Measurements from ENCODE around the gene SCARF2. TPM values are rescaled to one million over a fixed set of nuclear protein-coding genes. Genes with fewer than 3 reads are reported as not detected.
"Not testable (repeated sequence)": the region's sequence is repeated elsewhere in the genome, so short reads cannot be mapped to it uniquely, and the experiment has no call there.

SCARF2 gene
- polyA plus RNA-seq, 12 donors = 8.8 to 23.4 (median 13.0) TPM; not detected in 1

DNA sequence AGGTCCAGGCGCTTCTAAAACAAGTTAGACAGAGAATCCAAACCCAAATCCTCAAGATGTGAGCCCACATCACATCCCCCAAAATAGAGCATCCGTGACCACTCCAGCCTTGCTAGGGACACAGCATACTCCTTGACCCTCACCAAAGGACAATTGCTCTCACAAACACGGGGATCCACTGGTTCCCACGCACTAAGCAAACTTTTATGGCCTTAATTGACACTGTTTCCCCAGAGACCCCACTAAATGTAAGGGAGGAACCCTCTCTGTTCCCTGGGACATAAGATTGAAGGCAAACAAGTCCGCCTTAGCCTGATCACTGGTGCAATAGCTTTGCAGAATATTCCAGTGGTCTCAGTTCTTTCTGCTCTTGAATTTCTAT lies 23.6 kb downstream of the SCARF2 start:
- DNase-seq = no peak

DNA sequence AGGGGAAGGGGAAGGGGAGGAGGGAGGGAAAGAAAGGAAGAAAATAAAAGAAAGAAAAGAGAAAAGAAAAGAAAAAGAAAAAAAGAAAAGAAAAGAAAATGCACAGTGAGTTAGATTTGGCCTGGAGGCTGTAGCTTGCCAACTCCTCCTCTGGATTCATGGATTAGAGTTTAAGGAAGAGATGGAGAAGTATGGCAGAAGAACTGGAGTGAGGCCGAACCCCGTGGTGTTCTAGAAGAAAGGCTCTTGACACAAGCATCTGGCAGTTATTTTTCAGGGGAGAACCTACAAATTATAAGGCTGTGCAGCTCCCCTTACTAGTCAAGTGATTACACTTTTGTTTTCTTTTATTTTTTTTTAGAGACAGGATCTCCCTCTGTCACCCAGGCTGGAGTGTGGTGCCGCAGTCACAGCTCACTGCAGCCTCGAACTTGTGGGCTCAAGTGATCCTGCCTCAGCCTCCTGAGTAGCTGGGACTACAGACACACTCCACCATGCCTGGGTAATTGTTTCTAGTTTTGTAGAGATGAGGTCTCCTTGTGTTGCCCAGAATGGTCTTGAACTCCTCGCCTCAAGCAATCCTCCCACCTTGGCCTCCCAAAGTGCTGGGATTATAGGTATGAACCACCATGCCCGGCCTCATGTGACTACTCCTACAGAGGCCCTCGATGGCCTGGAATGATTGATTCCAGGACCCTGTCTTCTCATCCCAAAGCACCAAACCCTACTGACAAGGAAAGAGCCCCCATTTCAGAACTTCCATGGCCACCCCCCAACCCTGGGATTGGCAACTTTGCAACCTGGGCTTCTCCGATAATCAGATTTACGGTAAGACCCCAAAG lies 24.2 kb downstream of the SCARF2 start:
- no peak for DNase-seq

DNA sequence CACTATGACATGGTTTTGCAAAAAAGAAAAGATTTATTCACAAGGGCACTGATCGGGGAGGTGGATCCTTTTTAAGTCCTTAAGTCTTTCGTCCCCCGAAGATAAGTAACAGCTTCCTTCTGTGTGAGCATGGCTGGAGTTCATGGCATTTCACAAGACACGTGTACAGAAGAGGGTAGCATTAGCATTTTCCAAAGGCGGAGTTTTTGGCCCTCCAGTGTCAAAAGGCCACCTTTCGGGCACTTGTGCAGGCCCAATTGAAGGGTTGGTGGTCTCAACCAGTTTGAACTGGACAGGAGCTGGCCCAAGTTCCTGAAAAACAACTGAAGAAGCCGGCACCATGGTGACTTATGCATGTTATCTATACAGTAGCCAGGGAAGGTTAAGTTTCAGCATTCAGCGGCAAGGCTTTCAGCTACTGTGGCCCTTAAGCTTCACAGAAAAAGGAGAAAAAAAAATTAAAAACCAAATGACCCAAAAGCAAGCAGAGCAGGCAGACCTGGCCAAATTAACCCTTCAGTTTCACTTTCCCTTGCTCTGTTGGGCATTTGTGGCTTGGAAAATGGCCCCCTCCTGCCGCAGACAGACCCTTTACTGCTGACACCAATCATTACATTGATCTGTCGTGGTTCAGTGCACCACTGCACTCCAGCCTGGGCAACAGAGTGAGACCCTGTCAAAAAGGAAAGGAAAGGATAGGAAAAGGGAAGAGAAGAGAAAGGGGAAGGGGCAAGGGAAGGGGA lies 25.0 kb downstream of the SCARF2 start:
- no peak for DNase-seq

DNA sequence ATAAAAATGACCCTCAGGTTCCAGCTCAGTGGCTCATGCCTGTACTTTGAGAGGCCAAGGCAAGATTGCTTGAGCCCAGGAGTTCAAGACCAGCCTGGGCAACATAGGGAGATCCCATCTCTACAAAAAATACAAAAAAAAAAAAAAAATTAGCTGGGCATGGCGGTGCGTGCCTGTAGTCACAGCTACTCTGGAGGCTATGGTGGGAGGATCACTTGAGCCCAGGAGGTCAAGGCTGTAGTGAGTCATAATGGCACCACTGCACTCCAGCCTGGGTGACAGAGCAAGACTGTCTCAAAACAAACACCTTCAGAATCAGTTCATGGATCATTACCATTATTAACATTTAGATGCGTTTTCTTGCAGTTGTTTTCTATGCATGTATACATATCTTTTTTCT lies 28.2 kb downstream of the SCARF2 start:
- DNase-seq = not testable (repeated sequence)

DNA sequence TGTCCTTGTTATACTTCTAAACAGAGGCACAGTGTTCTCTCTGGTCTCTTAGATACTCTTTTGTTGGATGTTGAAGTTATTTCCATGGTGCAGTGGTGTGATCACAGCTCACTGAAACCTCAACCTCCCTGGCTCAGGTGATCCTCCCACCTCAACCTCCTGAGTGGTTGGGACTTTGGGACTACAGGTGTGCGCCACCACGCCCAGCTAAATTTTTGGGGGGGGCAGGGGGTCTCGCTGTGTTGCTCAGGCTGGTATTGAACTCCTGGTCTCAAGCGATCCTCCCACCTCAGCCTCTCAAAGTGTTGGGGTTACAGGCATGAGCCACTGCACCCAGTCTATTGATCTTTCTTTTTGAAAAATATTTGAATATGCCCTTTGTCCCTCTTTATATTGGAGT lies 28.7 kb downstream of the SCARF2 start:
- no peak for DNase-seq

DNA sequence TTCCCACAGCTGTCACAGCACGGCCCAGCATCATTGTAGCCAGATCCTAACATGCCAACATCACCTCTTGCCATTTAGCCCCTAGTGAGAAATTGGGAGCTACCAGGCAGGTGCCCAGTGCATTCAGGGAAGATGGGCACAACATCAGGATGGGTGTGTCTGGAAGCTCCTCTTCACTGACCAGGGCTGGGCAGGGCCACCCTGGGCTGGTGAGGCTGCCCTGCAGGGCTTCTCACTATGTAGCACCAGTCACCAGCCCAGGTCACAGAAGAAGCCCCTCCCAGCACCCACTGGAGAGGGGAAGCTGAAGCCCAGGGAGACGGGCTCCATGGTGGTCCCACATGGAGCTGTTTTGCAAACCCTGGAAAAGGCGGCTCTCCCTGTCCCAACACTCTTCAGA lies 29.8 kb downstream of the SCARF2 start:
- no peak for DNase-seq

DNA sequence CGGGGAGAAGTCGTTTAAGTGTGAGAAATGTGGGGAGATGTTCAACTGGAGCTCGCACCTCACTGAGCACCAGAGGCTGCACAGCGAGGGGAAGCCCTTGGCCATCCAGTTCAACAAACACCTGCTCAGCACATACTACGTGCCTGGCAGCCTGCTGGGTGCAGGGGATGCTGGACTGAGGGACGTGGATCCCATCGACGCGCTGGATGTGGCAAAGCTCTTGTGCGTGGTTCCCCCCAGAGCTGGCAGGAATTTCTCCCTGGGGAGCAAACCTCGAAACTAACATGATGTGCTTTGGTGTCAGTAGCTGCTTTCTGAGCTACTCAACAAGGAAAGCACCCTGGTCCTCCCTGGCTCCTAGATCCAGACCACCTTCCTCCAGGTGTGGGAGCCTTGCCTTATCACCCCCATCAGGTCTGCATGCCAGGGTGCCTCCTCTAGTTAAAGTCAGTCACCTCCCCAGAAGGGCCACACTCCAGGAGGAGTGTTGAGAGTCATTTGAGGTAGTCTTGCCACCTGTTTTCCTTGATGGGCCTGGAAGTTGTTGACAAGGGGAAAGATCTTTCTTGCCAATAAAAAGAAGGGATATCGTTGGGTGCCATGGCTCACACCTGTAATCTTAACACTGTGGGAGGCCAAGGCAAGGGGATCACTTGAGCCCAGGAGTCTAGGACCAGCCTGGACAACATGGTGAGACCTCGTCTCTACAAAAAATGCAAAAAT lies 30.8 kb downstream of the SCARF2 start:
- no peak for DNase-seq

DNA sequence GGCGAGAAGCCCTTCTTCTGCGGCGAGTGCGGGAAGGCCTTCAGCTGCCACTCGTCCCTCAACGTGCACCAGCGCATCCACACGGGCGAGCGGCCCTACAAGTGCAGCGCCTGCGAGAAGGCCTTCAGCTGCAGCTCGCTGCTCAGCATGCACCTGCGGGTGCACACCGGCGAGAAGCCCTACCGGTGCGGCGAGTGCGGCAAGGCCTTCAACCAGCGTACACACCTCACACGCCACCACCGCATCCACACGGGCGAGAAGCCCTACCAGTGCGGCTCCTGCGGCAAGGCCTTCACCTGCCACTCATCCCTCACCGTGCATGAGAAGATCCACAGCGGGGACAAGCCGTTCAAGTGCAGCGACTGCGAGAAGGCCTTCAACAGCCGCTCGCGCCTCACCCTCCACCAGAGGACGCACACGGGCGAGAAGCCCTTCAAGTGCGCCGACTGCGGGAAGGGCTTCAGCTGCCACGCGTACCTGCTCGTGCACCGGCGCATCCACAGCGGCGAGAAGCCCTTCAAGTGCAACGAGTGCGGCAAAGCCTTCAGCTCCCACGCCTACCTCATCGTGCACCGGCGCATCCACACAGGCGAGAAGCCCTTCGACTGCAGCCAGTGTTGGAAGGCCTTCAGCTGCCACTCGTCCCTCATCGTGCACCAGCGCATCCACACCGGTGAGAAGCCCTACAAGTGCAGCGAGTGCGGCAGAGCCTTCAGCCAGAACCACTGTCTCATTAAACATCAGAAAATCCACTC lies 31.5 kb downstream of the SCARF2 start:
- DNase-seq = no peak

DNA sequence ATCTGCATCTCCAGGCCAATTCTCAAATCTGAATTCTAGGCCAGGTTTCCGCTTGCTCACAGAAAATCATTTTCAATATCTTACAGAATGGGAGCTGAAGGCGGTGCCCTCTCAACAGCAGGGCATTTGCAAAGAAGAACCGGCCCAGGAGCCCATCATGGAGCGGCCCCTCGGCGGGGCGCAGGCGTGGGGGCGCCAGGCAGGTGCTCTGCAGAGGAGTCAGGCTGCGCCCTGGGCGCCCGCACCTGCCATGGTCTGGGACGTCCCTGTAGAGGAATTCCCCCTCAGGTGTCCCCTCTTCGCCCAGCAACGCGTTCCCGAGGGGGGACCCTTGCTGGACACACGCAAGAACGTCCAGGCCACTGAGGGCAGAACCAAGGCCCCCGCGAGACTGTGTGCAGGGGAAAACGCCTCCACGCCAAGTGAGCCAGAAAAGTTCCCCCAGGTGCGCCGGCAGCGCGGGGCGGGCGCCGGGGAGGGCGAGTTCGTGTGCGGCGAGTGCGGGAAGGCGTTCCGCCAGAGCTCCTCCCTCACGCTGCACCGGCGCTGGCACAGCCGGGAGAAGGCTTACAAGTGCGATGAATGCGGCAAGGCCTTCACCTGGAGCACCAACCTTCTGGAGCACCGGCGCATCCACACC lies 32.2 kb downstream of the SCARF2 start:
- DNase-seq = no peak

DNA sequence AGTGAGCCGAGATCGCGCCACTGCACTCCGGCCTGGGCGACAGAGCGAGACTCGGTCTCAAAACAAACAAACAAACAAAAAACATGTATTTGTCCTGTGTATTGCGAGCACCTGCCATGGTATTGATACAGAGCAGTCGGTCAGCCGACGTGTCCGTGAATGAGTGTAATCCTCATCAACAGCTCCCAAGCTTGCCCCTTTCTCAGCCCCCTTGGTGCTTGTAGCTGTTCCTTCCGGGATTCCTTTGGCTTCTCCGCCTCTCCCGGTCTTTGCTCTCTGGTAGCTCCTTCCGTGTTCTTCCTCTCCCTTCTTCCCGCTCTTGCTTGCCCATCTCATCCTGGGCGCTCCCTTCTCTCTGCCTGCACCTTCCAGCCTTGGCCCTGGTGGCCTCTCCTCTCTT lies 32.7 kb downstream of the SCARF2 start:
- DNase-seq = no peak

DNA sequence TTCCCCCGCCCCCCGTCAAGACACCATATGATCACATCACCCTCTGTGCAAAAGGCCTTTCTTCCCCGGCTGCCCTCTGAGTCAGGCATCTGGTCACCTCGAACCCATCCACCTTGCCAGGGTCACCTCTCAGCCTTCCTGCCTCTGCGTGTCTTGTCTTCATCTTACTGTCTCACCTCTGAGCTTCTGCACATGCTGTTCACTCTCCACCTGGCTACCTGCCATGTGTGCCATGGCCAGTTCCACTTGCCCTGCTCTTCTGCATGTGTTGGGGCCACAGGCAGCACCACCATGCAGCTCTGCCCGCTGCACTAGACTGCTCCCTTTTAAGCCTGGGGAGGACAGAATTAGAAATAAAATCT lies 33.9 kb downstream of the SCARF2 start:
- no peak for DNase-seq

DNA sequence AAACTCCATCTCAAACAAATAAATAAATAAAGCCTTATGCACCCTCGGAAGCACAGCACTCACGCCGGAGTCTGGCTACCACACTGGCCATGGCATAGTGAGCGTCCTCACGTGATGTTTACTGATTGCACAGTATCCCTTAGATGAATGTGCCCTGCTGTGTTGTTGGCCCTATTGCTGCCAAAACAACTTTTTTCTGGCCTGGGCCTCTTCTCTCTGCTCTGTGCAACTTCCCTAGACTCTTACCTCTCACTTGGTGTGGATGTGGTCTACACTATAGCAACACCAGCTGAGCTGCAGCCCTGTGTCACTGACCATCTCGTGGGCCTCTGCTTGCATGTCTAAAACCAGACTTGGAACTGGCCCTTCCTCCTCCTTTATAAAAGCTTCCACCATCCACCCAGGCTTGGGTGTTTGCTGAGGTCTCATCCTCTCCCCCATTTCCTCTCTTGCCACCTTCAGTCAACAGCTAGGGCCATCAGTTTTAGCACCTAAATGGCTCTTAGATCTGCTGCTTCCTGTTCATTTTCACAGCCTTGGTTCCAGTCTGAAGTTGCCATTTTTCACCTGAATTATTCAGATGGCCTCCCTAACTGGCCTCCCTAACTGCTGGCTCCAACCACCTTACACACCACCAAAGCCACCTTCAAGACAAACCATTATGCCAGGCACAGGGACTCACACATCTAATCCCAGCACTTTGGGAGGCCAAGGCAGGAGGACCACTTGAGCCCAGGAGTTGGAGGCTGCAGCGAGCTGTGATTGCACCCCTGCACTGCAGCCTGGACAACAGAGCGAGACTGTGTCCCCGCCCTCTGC lies 34.5 kb downstream of the SCARF2 start:
- no peak for DNase-seq

DNA sequence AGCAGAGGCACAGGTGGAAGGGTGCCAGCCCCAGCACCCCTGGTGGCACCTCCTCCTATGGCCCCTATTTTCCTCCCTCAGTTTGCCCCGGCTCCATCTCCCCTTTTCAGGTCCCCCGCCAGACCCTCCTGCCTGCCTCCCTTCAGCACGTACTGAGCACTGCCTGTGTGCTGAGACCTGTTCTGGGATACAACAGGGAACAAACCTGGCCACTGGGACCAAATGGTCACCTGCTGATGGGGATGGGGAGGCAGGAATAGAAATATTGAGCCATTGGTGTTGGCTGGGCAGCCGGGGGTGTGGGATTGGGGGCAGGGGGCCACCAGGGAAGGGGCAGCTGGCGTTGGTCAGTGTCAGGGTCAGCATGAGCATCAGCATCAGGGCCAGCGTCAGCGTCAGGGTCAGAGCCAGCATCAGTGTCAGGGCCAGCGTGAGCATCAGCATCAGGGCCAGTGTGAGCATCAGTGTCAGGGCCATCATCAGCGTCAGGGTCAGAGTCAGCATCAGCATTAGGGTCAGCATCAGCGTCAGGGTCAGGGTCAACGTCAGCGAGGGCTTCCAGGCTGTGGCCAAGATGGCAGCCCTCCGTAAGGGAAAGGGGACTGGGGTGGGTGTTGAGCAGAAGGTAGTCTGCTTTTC lies 36.1 kb downstream of the SCARF2 start:
- DNase-seq = no peak

DNA sequence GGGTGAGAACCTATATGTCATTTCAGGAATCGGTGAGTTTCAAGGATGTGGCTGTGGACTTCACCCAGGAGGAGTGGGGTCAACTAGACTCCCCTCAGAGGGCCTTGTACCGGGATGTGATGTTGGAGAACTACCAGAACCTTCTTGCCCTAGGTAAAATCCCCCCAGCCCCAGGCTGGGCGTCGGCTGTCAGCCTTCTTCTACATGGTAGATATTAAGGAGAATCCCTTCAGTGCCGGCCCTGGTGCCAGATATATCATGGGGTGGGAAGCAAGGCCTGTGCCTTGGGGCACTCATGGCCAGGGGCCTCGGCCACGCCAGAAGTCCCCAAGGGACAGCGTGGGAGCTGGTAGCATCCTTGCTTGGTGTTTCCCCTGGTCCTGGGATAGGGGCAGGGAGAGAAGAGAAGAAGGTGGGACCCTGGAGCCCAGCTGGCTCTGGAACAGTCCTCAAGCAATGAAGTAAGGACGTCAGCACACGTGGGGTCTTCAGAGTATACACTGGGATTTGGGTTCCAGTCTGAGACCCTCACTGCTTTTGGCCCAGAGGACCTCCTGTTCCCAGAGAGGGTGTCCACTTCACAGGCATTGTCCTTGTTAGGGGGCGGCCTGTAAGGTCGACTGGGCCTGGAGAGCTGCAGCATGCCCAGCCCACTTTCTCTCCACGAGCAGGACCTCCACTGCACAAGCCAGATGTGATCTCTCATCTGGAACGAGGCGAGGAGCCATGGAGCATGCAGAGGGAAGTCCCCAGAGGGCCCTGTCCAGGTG lies 36.8 kb downstream of the SCARF2 start:
- no peak for DNase-seq

DNA sequence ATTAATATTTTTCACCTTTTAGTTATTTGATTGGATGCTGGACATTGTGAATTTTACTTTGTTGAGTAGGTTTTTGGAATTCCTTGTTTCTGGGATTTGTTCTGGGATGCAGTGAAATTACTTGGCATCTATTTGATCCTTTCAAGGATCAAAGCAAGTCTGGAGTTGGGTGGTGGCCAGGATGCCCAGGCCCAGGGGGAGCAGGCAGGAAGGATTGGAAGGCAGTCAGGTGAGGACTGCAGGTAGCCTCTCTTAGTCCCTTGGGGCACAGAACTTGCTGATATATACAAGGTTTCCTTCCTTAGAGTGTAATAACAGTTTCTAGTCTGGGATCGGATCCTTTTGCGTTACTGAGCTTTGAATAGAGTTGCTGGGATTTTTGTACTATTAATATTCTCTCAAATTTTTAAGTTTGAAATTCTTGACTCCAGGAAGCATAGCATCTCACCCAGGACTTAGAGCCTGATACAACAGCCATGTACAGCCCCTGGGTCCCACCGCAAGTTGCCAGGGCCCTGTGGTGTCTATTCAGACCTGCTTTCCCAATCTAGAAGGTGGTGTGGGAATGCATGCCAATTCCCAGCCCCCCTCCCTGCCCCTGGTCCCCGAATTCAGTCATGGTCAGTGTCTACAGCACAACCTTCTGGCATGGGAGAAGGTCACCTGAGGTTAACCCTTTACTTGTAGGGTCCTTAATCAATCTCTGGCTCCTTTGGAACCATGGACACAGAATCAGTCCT lies 37.6 kb downstream of the SCARF2 start:
- DNase-seq = no peak

DNA sequence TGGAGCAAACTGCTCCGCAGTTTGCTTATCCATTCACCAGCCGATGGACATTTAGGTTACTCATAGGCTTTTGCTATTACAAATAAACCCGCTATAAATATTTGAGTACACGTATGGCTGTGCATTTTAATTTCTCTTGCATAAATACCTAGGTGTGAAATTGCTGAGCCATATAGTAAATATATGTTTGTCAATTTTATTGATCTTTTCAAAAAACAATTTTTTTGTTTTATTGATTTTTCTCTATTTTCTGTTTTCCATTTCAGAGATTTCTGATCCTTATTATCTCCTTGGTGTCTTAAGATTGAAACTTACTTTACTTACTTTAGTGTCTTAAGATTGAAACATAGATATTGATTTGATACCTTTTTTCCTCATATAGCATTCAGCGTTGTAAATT lies 39.2 kb downstream of the SCARF2 start:
- no peak for DNase-seq

DNA sequence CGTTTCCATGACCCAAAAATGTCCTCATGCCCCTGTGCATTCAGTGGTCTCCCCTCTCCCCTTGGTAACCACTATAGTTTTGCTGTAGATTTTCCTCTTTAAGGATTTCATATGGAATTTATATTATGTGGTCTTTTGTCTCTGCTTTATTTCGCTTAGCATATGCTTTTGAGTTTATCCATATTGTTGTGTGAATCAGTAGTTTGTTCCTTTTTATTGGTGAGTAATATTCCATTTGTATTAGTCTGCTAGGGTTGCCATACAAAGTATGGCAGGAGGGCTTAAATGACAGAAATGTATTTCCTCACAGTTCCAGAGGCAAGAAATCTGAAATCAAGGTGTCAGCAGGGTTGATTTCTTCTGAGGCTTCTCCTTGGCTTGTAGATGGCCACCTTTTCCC lies 40.1 kb downstream of the SCARF2 start:
- DNase-seq = no peak

DNA sequence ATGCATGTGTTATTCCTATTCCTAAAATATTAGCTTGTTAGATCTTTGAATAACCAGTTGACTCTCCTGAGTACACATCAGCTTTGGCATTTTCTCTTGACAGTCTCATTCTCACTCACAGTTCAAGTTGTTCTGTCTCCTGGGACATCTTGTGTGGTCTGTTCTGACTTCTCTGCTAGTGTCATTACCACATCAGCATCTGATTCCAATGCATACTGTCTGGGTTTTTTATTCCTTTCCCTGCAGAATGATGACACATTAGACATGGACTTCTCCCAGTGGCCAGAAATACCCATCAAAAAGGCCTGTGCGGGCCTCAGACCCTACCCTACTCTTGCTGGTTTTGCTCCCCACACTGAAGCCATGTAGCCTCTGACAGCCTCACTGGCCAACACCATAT lies 41.0 kb downstream of the SCARF2 start:
- no peak for DNase-seq

DNA sequence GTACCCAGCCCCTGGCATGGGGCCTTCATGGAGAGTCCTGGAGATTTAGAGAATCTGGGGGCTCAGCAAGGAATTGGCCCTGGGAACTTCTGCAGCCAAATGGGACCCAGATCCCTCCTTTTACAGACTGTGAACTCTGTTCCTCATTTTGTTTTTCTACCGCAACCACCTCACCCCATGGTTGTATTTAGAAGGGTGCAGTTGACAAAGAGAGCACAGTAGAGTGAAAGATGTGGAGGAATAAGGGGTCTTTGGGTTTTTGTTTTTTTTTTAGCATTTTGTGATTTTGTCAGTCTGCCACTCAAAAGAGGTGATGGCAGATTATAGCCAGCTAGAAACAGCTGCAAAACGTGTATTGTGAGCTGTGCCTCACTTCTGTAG lies 41.7 kb downstream of the SCARF2 start:
- DNase-seq = no peak

Data from muscle of arm (tissue), 12 donors.